ENCODE measurements around the gene FGF3. TPM values are rescaled to one million over a fixed set of nuclear protein-coding genes. Genes with fewer than 3 reads are reported as not detected.

Gene FGF3
- total RNA-seq, 4 donors from 2014 or later: not detected

- H3K36me3 ChIP-seq: no peaks in the 10 kb centered on the region
- no peak for DNase-seq (ENCODE audit: low spot score in 2 of 2)
- H3K27me3 ChIP-seq: no peaks in the 10 kb centered on the region
- TF ChIP-seq EP300 (IDR thresholded peaks at IDR 0.05) (no peak), POLR2A (IDR thresholded peaks at IDR 0.05) (no peak), CTCF (IDR thresholded peaks at IDR 0.05) (no peak)
- H3K9me3 ChIP-seq: no peaks in the 10 kb centered on the region
- no peaks in the 10 kb centered on the region for H3K4me1 ChIP-seq
- no peak overlapping the region for H3K4me3 ChIP-seq
- WGBS, 2 donors: 8 to 20% methylated on average over 2 to 7 of the region's 7 CpGs
- H3K27ac ChIP-seq: no peak overlapping the region
Measured at GRCh38 chr11:69808667-69809086, 10.5 kb downstream of the FGF3 start.

- DNase-seq (ENCODE audit: low spot score in 2 of 2): no peak
- Histone ChIP-seq H3K9me3 (no peaks in the 10 kb centered on the region), H3K4me3 (no peak overlapping the region), H3K36me3 (no peaks in the 10 kb centered on the region), H3K4me1 (no peaks in the 10 kb centered on the region), H3K27me3 (no peaks in the 10 kb centered on the region), H3K27ac (no peak overlapping the region)
- WGBS, 2 donors: 88 to 91% methylated on average over 9 of the region's 9 CpGs
- TF ChIP-seq POLR2A (IDR thresholded peaks at IDR 0.05) (no peak), CTCF (IDR thresholded peaks at IDR 0.05) (no peak), EP300 (IDR thresholded peaks at IDR 0.05) (no peak)
Measured at GRCh38 chr11:69807106-69807815, 12.0 kb downstream of the FGF3 start.

- H3K36me3 ChIP-seq: no peaks in the 10 kb centered on the region
- H3K27ac ChIP-seq: no peak overlapping the region
- TF ChIP-seq CTCF (IDR thresholded peaks at IDR 0.05): no peak
- no peak for TF ChIP-seq POLR2A (IDR thresholded peaks at IDR 0.05)
- no peak for TF ChIP-seq EP300 (IDR thresholded peaks at IDR 0.05)
- no peaks in the 10 kb centered on the region for H3K27me3 ChIP-seq
- peaks cover 0 to 3% (median 0%) of the 10 kb centered on the region in 4 donors for H3K9me3 ChIP-seq
- no peak for DNase-seq (ENCODE audit: low spot score in 2 of 2)
- H3K4me1 ChIP-seq: no peaks in the 10 kb centered on the region
- H3K4me3 ChIP-seq: no peak overlapping the region
- 67 to 71% methylated on average over 17 to 19 of the region's 19 CpGs for WGBS, 2 donors
Measured at GRCh38 chr11:69804769-69805508, 14.3 kb downstream of the FGF3 start.

- no peaks in the 10 kb centered on the region for H3K36me3 ChIP-seq
- TF ChIP-seq POLR2A (IDR thresholded peaks at IDR 0.05) (no peak), CTCF (IDR thresholded peaks at IDR 0.05) (no peak), EP300 (IDR thresholded peaks at IDR 0.05) (no peak)
Measured at GRCh38 chr11:69803604-69804218, 15.5 kb downstream of the FGF3 start.

GRCh38 chr11:69803022-69803421 lies 16.2 kb downstream of the FGF3 start:
- DNase-seq (ENCODE audit: low spot score in 2 of 2): no peak
- no peak overlapping the region for H3K27ac ChIP-seq
- no peaks in the 10 kb centered on the region for H3K36me3 ChIP-seq
- no peaks in the 10 kb centered on the region for H3K27me3 ChIP-seq
- 84 to 89% methylated on average over 2 of the region's 2 CpGs for WGBS, 2 donors
- TF ChIP-seq CTCF (IDR thresholded peaks at IDR 0.05) (no peak), EP300 (IDR thresholded peaks at IDR 0.05) (no peak), POLR2A (IDR thresholded peaks at IDR 0.05) (no peak)
- peaks cover 0 to 9% (median 0%) of the 10 kb centered on the region in 4 donors for H3K9me3 ChIP-seq
- H3K4me3 ChIP-seq: no peak overlapping the region
- no peaks in the 10 kb centered on the region for H3K4me1 ChIP-seq

More at GRCh38 chr11:69803604-69804218, 15.5 kb downstream of the FGF3 start:
- no peak for DNase-seq (ENCODE audit: low spot score in 2 of 2)
- H3K4me3 ChIP-seq: no peak overlapping the region
- no peaks in the 10 kb centered on the region for H3K4me1 ChIP-seq
- H3K9me3 ChIP-seq: peaks cover 0 to 9% (median 0%) of the 10 kb centered on the region in 4 donors
- no peak overlapping the region for H3K27ac ChIP-seq
- H3K27me3 ChIP-seq: no peaks in the 10 kb centered on the region
